MM.1S (cell line): ENCODE data around the gene SUPT3H.

Experiments
- DNase-seq: peaks from one replicate; pipeline ENCODE4 v3.0.0-alpha.2; 2015
- H2AFZ ChIP-seq: fragments of 300-600 bp; sonication (generic); 2 replicates; pipeline ENCODE4 v1.6.0; 2016; ENCODE audit warnings: antibody characterized with exemption, low read length
- H3F3A ChIP-seq: fragments of 300-600 bp; sonication (generic); 2 replicates; pipeline ENCODE4 v1.6.1; 2016; ENCODE audit warnings: mild to moderate bottlenecking, antibody characterized with exemption, low read length, moderate library complexity, mixed read lengths; ENCODE audit not compliant: insufficient read depth
- H3K27ac ChIP-seq: fragments of 300-600 bp; sonication (generic); 2 replicates; pipeline ENCODE4 v1.5.1; 2016; ENCODE audit warnings: mild to moderate bottlenecking, low read length
- H3K27me3 ChIP-seq: fragments of 300-600 bp; sonication (generic); replicated peaks from 2 replicates; pipeline ENCODE4 v1.6.0; 2016; ENCODE audit warnings: low read length; ENCODE audit not compliant: insufficient read depth
- H3K36me3 ChIP-seq: fragments of 300-600 bp; sonication (generic); replicated peaks from 2 replicates; pipeline ENCODE4 v1.6.1; 2016; ENCODE audit warnings: mild to moderate bottlenecking, low read length, mixed read lengths; ENCODE audit not compliant: insufficient read depth
- H3K4me1 ChIP-seq: fragments of 300-600 bp; sonication (generic); 2 replicates; pipeline ENCODE4 v1.6.1; 2016; ENCODE audit warnings: low read length, mixed read lengths
- H3K4me2 ChIP-seq: fragments of 300-600 bp; sonication (generic); 2 replicates; pipeline ENCODE4 v1.6.0; 2016; ENCODE audit warnings: low read depth, low read length
- H3K4me3 ChIP-seq: fragments of 300-600 bp; sonication (generic); 2 replicates; pipeline ENCODE4 v1.5.1; 2016; ENCODE audit warnings: low read length, mixed read lengths
- H3K79me2 ChIP-seq: fragments of 300-600 bp; sonication (generic); 2 replicates; pipeline ENCODE4 v1.6.1; 2016; ENCODE audit warnings: mixed run types, low read length, mixed read lengths
- H3K9ac ChIP-seq: fragments of 300-600 bp; sonication (generic); 2 replicates; pipeline ENCODE4 v1.6.1; 2016; ENCODE audit warnings: low read length, mixed read lengths
- H3K9me2 ChIP-seq: fragments of 300-600 bp; sonication (generic); replicated peaks from 2 replicates; pipeline ENCODE4 v1.6.1; 2016; ENCODE audit warnings: mild to moderate bottlenecking, low read length, mixed read lengths; ENCODE audit not compliant: insufficient read depth
- H3K9me3 ChIP-seq: fragments of 300-600 bp; sonication (generic); replicated peaks from 2 replicates; pipeline ENCODE4 v1.6.1; 2016; ENCODE audit warnings: mild to moderate bottlenecking, low read length, mixed read lengths; ENCODE audit not compliant: insufficient read depth
- H4K20me1 ChIP-seq: fragments of 300-600 bp; sonication (generic); 2 replicates; pipeline ENCODE4 v1.6.1; 2016; ENCODE audit warnings: mild to moderate bottlenecking, low read length, moderate library complexity, mixed read lengths; ENCODE audit not compliant: insufficient read depth
- CTCF ChIP-seq: fragments of 300-600 bp; sonication (generic); IDR thresholded peaks from 2 replicates; pipeline ENCODE4 v1.5.1; 2016; ENCODE audit warnings: antibody characterized with exemption, low read length, mixed read lengths
- EZH2 ChIP-seq: fragments of 300-600 bp; sonication (generic); optimal IDR thresholded peaks from 2 replicates; pipeline ENCODE3; 2017; ENCODE audit warnings: low read depth, mild to moderate bottlenecking, antibody characterized with exemption, low read length, mixed read lengths
- EZH2phosphoT487 ChIP-seq: fragments of 300-600 bp; sonication (generic); IDR thresholded peaks from 2 replicates; pipeline ENCODE4 v1.6.1; 2018; ENCODE audit warnings: antibody characterized with exemption, low read length

SUPT3H gene

GRCh38 chr6:44820759-44821158 is 557.0 kb downstream of the SUPT3H start:
- Histone ChIP-seq H3K27me3 (no peaks in the 10 kb centered on the region), H3K27ac (no peak overlapping the region), H4K20me1 (no peaks in the 10 kb centered on the region), H2AFZ (no peak overlapping the region), H3K4me2 (no peak overlapping the region), H3K4me3 (no peak overlapping the region), H3K36me3 (no peaks in the 10 kb centered on the region), H3K9me3 (no peaks in the 10 kb centered on the region), H3K4me1 (no peaks in the 10 kb centered on the region), H3K9ac (no peak overlapping the region), H3F3A (no peaks in the 10 kb centered on the region), H3K9me2 (no peaks in the 10 kb centered on the region), H3K79me2 (no peaks in the 10 kb centered on the region)
- DNase-seq, result no peak
- no peak for TF ChIP-seq EZH2phosphoT487
- TF ChIP-seq CTCF, result no peak
- no peak for TF ChIP-seq EZH2

- Histone ChIP-seq H3K4me1 (no peaks in the 10 kb centered on the region), H3K9ac (no peak overlapping the region), H3K9me2 (no peaks in the 10 kb centered on the region), H4K20me1 (no peaks in the 10 kb centered on the region), H3K27me3 (no peaks in the 10 kb centered on the region), H3F3A (no peaks in the 10 kb centered on the region), H3K4me2 (no peak overlapping the region), H3K79me2 (no peaks in the 10 kb centered on the region), H3K36me3 (no peaks in the 10 kb centered on the region), H3K4me3 (no peak overlapping the region), H3K27ac (no peak overlapping the region), H2AFZ (no peak overlapping the region), H3K9me3 (no peaks in the 10 kb centered on the region)
- no peak for DNase-seq
- TF ChIP-seq EZH2phosphoT487, result no peak
- TF ChIP-seq CTCF, result no peak
- TF ChIP-seq EZH2, result no peak
Observed at GRCh38 chr6:44820321-44820720, 557.4 kb downstream of the SUPT3H start.

DNA sequence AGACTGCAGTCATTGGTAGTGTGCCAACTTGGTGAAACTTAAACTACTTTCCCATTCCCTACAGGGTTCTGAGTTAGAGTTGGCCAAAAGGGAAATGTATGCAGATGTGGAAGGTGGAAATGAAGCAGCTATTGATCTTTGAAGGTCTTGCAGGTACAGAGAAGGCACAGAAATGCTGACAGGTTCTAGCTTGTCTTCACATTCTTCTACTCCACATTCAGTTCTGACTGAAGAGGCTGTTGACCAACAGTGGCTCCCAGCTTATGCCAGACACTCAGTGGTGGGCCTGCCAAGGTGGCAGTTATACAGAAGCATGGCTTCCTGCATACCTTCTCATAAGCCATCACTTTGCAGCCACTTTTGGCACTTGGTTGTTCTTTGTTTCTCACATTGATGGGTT is 566.3 kb downstream of the SUPT3H start:
- Histone ChIP-seq H3K79me2 (no peaks in the 10 kb centered on the region), H3K4me3 (no peak overlapping the region), H3K9me3 (no peaks in the 10 kb centered on the region), H3K9me2 (no peaks in the 10 kb centered on the region), H3K36me3 (no peaks in the 10 kb centered on the region), H3K27ac (no peak overlapping the region), H2AFZ (no peak overlapping the region), H3K27me3 (no peaks in the 10 kb centered on the region), H3K4me2 (no peak overlapping the region), H3K9ac (no peak overlapping the region), H3F3A (no peaks in the 10 kb centered on the region), H3K4me1 (no peaks in the 10 kb centered on the region), H4K20me1 (no peaks in the 10 kb centered on the region)
- TF ChIP-seq CTCF (no peak), EZH2 (no peak)
- no peak for DNase-seq
